GM19463 (cell line): Measurements from ENCODE around the gene THAP7.

Experiments used
- ATAC-seq: cut with Tn5 transposase; IDR thresholded peaks from one replicate; pipeline ENCODE4 v1.9.1; 2021; ENCODE audit warnings: mild to moderate bottlenecking, moderate library complexity; ENCODE audit not compliant: unreplicated experiment

THAP7 gene

DNA sequence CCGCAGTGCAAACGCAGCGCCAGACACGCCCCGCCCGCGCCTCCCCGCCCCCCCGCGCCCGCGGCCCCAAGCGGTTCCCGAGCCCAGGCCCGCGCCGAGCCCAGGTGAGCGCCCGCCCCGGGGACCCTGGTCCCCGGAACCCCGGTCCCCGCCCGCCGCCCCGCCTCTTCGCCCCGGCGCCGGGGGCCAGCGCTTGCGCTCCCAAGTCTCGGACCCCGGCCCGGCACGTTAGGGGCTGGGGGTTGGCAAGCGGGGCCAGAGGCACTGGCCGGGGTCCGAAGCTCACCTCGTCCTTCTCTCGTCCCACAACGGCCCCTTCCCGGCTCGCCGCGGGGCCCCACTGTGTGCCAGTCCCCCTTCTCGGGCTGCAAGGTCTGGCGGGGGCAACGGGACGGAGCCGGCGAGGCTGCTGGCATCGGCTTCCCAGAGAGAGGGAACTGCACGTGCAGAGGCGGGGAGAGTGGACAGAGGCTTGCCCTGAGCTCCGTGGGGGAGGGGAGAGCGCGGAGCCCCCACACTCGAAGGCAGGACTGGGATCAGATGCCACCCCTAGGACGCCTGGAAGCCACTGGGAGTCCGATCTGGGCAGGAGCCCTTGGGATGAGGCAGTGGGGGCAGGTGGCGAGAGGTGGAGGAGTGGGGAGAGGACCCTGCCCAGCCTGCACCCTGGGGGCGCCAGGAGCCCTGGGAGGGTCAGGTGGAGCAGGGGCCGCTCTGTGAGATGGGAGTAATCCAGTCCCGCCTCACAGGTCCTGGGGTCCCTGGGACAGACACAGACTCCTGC, 36.6 kb downstream of the THAP7 start:
- no peak for ATAC-seq

DNA sequence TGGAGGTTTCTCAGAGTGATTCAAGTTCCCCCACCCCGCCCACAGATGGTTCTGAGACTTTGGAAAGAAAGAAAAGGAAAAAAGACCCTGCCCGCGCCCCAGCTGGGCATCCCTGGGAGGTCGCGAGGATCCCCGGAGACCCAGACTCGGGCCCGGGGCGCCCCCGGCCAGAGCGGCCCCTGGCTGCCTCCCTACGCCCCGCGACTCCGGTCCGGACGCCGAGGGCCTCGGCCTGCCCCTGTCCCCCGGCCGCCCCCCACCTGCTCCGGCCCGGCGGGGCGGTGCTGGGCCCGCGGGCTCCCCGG, 37.2 kb downstream of the THAP7 start:
- no peak for ATAC-seq

DNA sequence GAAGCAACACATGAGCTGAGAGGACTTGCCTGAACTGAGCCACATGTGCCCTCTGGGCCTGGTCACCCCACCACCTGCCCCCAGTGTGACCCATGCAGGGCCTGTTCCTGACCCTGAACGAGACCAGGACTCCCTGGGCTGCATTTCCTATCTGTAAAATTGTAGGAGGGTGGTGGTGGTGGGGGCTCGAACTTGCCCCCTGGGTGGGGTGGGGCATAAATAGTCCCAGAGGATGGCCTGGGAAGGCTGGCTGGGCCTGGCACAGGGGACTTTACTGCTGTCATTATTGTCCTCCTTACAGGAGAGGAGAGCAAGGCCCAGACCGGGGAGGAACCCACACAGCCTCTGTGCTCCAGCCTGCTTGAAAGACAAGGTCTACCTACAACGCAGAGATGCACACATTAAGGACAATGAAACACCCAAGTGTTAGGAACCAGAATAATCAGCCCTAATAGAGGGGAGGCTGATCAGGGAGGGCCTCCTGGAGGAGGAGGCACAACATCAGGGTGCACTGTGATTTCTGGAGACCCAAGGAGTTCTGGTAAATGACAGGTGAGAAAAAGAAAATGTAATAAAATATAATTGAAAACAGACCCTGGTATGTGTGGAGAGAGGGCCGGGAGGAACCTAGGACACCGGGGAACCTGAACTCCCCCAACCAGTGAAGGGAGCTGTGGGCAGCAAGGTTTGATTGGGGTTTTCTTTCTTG, 37.7 kb downstream of the THAP7 start:
- no peak for ATAC-seq

DNA sequence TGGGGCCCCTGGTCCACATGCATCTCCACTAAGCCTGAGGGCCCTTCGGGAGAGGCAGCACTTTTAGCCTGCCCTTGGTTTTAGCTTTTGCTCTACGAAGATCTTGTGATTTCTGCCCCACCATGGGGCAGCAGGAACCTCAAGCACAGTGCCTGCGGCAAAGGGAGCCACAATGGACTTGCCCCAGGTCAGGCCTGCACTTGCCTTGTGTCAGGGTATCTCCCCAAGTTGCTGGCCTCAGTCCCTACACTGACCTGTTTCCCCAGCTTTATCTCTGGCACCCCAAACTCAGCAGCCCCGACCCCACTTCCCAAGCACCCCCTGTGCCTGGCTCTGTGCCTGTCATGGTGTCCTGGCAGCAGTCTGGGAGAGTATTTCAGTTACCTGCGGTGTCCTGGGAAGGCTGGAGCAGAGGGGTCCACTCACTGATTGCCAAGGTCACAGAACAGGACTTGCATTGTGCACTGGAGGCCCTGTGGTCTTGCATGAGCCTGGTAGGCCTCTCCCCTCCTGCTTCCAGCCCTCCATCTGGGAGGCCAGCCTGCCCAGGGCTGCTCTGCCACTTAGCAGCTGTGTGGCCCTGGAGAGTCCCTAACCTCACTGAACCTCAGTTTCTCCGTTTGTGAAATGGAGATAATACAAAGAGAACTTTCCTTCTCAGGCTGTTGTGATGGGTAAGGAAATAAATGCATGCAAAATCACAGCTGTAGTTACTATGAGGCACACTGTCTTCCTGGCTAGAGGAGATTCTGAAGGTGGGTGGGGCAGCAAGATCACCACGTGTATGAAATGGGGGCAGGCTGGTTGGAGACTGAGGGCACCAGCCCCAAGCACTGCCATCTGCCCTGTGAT, 38.5 kb downstream of the THAP7 start:
- no peak for ATAC-seq

DNA sequence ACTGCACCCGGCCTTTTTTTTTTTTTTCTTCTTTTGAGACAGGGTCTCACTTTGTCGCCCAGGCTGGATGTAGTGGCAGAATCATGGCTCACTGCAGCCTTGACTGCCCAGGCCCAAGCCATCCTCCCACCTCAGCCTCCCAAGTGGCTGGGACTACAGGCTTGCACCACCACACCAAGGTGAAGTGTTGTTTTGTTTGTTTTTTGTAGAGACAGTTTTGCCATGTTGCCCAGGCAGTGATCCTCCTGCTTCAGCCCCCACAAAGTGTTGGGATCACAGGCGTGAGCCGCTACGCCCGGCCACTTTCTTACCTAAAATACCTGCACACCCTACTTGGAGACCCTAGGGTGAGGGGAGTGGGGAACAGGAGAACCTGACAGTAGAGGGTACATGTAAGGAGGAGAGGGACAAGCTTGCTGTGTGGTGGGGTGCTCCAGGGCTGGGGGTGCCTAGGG, 39.4 kb downstream of the THAP7 start:
- no peak for ATAC-seq

DNA sequence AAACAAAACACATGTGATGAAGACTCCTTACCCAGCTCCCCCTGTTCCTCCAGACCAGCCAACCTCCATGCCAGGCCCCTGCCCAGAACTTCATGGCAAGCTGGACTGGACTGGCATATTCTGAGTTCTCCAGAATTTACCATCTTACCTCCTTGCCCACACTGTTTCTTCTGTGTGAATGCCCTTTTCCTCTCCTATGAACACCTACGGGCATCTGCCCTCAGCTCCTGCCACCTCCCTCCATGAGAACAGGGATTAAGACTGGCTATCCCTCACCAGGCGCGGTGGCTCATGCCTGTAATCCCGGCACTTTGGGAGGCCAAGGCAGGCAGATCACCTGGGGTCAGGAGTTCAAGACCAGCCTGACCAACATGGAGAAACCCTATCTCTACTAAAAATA, 41.3 kb downstream of the THAP7 start:
- no peak for ATAC-seq

DNA sequence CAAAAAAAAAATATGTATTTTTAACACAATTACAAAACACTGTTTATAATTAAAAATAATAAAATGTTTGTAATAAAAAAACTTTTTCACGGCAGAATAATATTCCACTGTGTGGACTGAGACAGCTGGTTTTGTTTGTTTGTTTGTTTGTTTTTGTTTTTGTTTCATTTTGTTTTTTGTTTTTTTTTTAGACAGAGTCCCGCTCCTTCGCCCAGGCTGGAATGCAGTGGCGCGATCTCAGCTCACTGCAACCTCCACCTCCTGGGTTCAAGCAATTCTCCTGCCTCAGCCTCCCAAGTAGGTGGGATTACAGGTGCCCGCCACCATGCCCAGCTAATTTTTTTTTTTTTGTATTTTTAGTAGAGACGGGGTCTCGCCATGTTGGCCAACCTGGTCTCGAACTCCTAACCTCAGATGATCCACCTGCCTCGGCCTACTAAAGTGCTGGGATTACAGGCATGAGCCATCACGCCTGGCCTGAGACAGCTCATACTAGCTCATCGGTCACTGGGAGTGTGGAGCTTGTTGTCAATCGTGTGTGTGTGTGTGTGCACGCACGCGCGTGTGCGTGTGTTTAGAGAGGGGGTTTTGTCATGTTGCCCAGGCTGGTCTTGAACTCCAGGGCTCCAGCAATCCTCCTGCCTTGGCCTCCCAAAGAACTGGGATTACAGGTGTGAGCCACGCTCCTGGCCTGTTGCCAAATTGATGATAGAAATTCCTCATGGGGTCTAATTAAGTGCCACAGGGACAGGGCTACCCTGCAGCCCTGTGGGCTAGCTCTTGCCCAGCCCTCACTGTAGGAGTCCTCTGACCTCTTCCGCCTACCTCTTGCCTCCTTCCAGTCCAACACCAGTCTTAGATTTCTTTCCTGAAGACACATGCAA, 42.1 kb downstream of the THAP7 start:
- no peak for ATAC-seq

DNA sequence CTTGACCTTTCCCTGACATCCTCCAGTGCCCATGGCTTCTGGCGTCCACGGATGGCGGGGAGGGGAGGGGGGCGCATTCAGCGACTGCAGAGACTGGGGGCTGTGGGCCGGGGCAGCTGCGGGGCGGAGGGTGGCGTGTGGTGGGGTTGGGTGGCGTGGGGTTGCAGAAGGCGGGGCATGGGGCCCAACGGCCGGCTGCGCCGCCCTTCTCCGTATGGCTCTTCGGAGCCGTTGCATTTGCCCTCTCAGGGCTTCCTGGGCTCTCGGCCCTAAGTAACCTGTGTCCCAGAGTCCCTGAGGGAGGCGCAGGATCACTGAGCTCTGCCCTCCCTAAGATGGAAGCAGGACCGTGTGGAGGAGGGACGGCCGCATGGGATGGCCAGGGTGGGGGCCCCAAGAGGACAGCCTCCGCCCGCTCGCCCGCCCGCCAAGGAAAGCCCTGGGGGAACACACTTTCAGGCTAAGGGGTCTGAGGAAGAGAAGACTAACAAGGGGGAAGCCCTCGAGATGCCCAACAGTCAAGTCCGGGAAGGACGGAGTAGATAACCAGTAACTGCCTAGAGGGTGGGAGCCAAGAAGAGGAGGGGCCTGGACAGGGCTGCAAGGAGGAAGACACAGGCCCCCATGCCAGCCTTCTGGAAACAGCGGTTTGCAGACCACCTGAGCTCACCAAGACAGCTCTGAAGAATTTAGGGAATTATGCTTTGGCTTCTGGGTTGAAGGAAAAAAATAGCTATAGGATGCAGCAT, 44.1 kb downstream of the THAP7 start:
- no peak for ATAC-seq

DNA sequence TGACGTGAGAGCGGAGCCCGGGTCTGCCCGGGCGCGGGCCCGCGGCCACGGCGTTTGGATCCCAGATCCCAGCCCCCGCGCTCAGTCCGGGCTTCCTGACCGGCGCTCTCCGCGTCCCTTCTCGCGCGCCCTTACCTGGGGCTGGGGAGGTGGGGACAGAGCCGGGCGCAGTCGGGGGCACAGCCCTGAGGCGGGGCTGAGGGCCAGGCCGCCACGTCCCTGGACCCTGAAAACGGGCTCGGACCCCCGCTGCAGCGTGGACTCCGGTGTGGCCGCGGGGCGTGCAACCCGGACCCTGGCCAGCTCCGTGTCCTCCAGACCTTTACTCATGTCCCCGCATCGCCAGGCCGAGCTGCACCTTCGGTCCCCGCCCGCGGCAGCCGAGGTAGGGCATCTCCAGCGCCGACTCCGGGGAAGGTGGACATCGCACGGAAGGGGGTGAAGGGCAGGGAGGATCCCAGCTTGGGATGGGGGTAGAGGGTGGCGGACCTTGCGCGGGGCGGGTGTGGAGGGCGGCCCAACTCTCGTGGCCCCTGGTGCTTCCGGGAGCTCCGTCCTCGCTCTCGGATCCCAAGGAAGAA, 44.7 kb downstream of the THAP7 start:
- no peak for ATAC-seq

DNA sequence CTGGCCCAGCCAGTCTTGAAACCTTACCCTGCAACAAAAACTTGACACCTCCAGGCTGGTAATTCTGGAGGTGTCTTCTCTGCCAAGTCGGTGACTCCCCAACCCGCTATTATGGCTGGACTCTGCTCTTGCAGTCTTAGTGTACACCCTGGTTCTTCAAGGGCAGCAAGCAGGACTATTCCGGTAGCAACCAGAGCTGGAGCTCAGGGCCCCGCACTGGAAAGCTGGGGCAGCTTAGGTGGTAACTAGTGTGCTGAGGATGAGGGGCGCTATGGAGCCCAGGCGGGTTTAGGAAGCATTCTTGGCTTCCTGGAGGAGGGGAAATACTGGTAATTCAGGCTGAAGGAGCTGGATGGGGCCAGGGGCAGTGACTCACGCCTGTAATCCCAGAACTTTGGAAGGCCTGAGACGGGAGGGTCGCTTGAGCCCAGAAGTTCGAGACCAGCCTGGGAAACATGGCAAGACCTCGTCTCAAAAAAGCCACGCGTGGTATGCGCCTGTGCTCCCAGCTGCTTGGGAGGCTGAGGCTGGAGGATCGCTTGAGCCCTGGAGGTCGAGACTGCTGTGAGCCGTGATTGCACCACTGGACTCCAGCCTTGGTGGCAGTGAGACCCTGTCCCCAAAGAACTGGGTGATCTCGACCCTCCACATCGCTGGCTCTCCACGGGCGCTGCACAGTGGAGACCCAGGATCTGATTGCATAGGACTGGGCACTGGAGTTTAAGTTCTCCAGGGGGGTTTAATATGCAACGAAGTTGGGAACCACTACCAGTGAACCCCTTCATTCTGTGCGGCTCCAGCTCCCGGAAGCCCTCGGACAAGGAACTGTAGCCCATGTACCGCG, 45.4 kb downstream of the THAP7 start:
- ATAC-seq, result no peak

DNA sequence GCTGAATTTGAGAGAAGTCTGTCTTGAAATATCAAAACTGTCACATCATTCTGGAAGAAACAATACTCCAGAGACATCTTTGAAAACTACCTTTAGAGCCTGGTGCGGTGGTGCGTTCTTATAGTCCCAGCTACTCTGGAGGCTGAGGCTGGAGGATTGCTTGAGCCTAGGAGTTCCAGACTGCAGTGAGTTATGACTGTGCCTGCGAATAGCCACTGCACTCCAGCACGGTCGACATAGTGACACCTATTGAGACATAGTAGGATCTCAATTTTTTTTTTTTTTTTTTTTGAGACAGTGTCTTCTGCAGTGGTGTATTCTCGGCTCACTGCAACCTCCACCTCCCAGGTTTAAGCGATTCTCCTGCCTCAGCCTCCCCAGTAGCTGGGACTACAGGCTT, 46.4 kb downstream of the THAP7 start:
- no peak for ATAC-seq

DNA sequence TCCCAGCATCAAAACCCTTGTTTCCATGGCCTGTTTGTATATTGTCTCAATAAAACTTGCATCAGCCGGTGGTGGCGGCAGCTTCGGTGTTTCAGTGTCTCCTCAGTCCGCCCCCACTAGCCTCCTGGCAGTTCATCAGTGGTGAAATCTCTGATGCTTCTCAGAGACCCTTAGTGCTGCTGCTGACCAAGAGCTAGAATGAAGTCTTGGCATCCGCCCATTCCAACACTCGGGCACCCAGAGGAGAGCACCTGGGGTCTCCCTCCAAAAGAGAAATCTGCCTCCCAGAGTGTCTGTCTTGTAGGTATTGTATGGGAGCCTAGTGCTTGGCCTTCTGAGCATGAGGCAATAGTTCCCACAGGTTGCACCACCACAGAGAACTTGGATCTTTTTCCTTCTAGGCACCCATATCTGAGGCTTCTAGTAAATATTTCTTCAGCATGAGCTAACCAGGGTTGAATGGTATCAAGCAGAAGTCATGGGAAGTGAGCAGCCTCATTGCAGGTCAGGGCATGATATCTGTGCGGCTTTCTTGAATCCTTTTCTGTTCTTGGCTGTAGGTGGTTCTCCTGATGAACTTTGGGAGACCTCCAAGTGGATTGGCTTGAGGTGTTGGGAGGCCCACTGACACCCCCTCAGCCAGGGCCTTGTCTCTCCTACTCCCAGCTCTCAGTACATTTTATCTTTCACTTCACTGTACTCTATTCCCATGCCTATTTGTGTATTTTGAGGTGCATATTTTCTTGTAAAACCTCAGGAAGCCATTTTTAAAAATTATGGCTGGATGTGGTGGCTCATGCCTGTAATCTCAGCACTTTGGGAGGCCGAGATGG, 48.0 kb downstream of the THAP7 start:
- ATAC-seq, result no peak

DNA sequence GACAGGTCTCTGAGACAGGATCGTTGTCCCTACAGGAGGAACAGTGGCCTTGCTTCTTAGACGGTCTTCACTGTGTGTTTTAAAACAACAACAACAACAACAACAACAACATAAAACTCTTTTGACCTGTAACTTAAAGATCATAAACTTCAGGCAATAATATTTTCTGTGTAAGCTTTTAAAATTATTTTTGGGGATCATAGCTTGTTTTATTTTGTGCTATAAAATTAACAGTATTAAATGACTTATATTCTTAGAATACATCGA, 48.6 kb downstream of the THAP7 start:
- ATAC-seq, result no peak

DNA sequence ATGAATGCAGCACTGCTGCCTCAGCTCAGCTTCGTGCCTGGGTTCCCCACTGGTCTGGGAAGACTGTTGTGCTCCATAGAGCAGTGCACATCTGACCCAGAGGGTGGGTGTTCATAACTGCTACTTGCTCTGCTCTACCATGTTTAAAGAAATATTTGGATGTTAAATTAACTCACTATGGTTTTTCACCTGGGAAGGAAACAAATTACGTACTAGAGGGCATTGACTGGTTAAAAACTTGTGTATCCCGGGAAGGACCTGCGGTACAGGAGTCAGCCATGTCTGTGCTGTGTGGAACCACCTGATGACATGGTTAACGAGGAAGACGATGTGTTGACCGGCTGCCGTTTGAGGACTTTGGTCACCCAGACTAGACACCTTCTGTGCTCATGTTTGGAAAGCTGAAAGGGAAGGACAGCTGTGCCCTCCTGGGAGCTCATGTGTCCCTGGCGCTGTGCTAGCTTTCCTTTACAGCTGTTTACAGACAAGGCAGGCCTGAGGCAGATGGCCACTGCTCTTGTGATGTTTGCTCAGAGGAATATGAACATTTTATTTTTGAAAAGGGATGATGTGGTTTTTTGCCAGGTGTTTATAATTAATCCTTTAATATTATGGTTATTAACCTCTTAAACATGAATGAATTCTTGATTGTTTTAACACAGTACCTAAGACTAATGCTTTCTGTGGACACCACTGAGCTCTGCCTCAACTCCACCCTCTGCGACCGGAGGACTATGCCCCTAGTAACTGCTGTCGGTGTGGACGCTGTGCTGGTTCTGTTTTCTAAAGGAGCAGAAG, 49.2 kb downstream of the THAP7 start:
- no peak for ATAC-seq

DNA sequence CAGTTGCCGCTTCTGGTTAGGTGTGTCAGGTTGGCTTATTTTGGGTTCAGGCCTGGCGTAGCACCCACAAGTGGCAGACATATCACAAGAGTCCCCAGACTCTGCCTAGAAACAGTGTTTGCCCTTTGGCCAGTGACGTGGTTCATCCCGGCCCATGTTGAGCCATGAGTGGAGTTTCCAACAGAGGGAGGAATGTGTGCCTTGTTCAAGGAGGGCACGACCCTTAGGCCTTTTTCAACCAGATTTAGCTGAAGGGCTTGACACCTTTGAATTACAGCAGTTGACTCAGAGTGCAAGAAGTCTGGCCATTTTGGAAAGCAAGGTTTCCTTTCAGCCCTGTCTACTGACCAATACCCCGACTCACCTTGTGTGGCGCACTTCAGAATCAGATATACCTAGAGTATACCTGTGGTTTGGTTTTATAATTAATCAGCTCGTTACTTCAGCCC, 50.0 kb downstream of the THAP7 start:
- ATAC-seq, result no peak

DNA sequence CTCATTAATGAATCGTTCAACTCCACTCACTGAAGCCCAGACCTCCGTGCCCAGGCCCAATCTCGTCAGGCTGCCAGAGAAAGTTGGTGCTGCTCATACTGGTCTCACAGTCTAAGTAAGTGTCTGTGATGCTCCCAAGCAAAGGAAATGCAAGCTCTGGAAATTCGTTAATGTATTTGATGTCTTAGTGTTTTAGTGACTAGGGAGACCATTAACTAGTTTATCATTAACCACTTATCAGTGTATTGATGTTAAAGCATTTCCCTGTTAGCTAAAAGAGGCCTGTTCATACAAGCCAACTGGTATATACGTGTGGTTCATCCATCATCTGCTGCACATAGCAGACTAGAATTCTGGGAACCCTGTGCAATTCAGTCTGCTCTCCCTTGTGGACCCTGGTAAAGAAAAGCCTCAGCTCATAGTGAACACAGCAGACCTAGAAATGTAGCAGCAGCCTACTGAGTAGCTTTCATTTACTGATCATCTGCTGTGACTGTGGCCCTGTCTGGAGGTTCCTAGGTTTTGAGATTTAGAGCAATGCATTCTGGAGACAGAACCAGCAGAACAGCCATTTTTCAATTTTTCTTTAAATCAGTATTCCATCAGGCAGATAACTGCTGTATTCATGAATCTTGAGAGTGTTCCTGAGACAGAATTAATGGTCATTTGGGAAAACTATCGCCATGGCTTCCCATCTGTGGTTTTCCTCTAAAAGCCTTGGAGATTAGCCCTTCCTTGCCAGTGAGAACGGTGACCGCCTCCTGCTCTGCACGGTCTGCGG, 50.6 kb downstream of the THAP7 start:
- ATAC-seq, result no peak
